ENCODE results near the gene PACS1. TPM values are rescaled to one million over a fixed set of nuclear protein-coding genes. Genes with fewer than 3 reads are reported as not detected.

The PACS1 gene
- total RNA-seq, 3 donors from 2014 or later: 37.9 to 40.6 (median 38.6) TPM

DNA sequence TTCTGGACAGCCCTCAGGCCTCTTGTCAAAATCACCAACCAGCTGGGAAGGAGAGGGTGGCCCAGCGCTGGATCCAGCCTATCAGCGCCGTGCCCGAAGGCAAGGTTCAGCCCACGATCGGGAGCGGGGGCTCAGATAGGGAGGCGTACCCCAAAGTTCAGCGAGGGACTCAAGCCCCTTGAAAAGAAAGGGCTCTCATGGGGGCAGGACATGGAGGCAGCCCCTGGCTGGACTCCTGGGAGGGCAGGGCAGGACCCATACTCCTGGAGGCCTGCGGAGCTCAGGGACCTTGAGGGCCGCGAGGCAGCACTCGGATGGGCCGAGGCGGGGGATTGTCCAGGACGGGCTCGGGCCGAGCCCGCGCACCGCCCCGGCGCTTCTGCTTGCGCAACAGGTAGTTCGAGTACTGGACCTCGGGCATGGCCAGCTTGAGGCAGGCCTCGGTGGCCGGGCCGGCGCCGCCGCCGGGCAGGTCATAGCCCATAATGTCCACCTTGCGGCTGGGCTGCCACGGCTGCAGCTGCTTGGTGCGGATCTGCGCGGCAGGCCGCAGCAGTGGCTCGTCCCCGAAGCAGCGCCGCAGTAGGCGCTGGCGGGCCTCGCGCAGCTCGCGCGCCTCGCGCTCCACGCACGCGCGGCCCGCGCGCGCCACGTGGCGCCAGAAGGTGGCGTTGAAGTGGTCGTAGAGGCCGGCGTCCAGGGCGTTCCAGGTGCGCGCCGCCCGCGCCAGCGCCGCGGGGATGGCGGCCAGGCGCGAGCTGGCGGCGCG is 27.7 kb upstream of the PACS1 start:
- Histone ChIP-seq H3K27me3 (no peaks in the 10 kb centered on the region), H3K27ac (no peak overlapping the region), H3K4me3 (no peak overlapping the region), H3K36me3 (no peaks in the 10 kb centered on the region), H3K4me1 (no peaks in the 10 kb centered on the region), H3K9me3 (no peaks in the 10 kb centered on the region)
- TF ChIP-seq, protein P1, sequence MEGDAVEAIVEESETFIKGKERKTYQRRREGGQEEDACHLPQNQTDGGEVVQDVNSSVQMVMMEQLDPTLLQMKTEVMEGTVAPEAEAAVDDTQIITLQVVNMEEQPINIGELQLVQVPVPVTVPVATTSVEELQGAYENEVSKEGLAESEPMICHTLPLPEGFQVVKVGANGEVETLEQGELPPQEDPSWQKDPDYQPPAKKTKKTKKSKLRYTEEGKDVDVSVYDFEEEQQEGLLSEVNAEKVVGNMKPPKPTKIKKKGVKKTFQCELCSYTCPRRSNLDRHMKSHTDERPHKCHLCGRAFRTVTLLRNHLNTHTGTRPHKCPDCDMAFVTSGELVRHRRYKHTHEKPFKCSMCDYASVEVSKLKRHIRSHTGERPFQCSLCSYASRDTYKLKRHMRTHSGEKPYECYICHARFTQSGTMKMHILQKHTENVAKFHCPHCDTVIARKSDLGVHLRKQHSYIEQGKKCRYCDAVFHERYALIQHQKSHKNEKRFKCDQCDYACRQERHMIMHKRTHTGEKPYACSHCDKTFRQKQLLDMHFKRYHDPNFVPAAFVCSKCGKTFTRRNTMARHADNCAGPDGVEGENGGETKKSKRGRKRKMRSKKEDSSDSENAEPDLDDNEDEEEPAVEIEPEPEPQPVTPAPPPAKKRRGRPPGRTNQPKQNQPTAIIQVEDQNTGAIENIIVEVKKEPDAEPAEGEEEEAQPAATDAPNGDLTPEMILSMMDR (IDR thresholded peaks at IDR 0.05): no peak
- TF ChIP-seq POLR2A (IDR thresholded peaks at IDR 0.05) (no peak), POLR2AphosphoS5 (IDR thresholded peaks at IDR 0.05) (no peak)
- intact Hi-C loops (cut with DNase I; ENCODE audit: low total_unique reads): no loop called here
- no peak for DNase-seq (ENCODE audit: low spot score in 2 of 2)

- Histone ChIP-seq H3K36me3 (no peaks in the 10 kb centered on the region), H3K27ac (no peak overlapping the region), H3K9me3 (no peaks in the 10 kb centered on the region), H3K27me3 (peaks cover 0 to 4% of the 10 kb centered on the region in 2 donors), H3K4me1 (no peaks in the 10 kb centered on the region), H3K4me3 (no peak overlapping the region)
- intact Hi-C loops (cut with DNase I; ENCODE audit: low total_unique reads): no loop called here
- TF ChIP-seq POLR2AphosphoS5 (IDR thresholded peaks at IDR 0.05) (no peak), POLR2A (IDR thresholded peaks at IDR 0.05) (no peak)
- TF ChIP-seq, protein P1 (IDR thresholded peaks at IDR 0.05): no peak
- DNase-seq (ENCODE audit: low spot score in 2 of 2): no peak
Observed at GRCh38 chr11:66042996-66043906, 26.8 kb upstream of the PACS1 start.

DNA sequence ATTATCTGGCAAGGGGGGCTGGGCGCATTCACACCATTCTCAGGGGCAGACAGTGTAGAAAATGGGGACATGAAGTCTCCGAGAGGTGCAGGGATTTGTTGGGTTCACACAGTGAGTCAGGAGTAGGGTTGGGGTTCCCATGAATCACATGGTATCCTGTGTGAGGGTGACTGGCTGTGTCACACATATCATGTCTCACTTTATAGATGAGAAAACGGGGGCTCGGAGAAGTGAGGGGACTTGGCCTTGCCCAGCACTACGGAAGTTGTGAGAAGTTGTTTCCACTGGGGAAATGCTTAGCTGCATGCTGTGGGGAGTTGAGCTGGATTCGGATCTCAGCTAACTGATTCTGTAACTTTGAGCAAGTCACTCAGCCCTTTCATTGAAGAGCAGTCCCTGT is 25.3 kb upstream of the PACS1 start:
- no peak overlapping the region for H3K4me3 ChIP-seq
- H3K27me3 ChIP-seq: peaks cover 0 to 13% of the 10 kb centered on the region in 2 donors
- no peaks in the 10 kb centered on the region for H3K9me3 ChIP-seq
- H3K4me1 ChIP-seq: no peaks in the 10 kb centered on the region
- DNase-seq (ENCODE audit: low spot score in 2 of 2): no peak
- H3K36me3 ChIP-seq: no peaks in the 10 kb centered on the region
- H3K27ac ChIP-seq: no peak overlapping the region
- TF ChIP-seq POLR2AphosphoS5 (IDR thresholded peaks at IDR 0.05) (no peak), POLR2A (IDR thresholded peaks at IDR 0.05) (no peak)
- TF ChIP-seq, protein P1 (IDR thresholded peaks at IDR 0.05): no peak
- intact Hi-C loops (cut with DNase I; ENCODE audit: low total_unique reads): no loop called here

DNA sequence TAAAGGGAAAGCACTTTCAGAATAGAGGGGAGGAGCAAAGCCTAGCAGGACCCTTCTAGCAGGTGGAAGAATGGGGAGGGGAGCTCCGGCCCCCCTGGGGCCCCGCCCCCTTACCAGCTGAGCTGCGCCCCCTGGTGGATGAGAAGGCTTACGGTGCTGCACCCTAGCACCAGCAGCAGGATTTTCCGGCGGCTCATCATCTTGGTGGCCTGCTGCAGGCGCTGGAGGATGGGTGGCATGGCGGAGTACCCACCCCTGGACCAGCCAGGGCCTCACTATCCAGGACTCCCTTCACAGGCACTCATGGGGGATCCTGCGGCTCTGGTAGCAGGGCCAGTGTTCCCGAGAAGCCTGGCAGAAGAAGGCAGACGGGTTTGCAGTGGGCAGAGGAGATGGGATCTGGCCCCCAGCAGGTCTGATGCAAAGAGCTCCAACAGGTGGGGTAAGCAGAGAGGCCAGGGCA is 24.9 kb upstream of the PACS1 start:
- no peak overlapping the region for H3K27ac ChIP-seq
- no peaks in the 10 kb centered on the region for H3K36me3 ChIP-seq
- no peaks in the 10 kb centered on the region for H3K9me3 ChIP-seq
- peak; percentile 50 to 69 for DNase-seq (ENCODE audit: low spot score in 2 of 2)
- H3K27me3 ChIP-seq: peaks cover 0 to 13% of the 10 kb centered on the region in 2 donors
- H3K4me3 ChIP-seq: no peak overlapping the region
- intact Hi-C loops (cut with DNase I; ENCODE audit: low total_unique reads): no loop called here
- no peaks in the 10 kb centered on the region for H3K4me1 ChIP-seq
- TF ChIP-seq, protein P1 (IDR thresholded peaks at IDR 0.05): peak; percentile 76 to 84 (median 76)
- TF ChIP-seq POLR2AphosphoS5 (IDR thresholded peaks at IDR 0.05) (no peak), POLR2A (IDR thresholded peaks at IDR 0.05) (no peak)

All from breast epithelium (tissue), 4 donors.